ENCODE measurements around the gene CAND1.

The CAND1 gene

DNA sequence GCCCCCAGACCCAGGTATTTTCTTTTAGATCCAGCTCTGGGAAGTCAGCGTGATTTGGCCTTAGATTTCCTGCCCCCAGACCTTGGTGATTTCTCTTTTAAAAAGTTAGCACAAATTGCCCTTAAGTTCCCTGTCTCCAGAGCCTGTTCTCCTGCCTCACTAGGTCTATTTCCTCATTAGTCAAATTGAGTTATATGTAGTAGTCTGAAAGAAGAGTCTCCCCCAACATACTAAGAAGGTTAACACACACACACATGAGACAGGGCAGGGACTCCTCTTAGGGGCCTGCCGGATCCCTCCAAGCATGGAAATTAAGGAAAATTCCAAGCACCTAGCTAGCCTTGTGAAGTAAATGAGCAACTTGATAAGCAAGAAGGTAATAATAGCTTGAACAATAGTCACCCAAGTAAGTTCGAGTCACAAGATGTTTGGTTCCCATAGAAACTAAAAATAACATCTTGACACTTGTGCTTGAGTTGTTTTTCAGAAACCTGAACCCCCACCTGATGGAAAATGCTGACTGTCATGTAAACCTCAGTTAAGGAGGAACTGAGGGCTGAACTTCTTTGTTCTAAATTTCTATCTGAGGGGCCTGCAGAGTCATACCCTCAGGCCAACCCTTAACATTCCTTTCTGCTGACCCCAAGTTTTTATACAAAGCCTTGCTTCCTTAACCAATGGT lies 51.6 kb downstream of the CAND1 start:
- peak; percentile 62 for DNase-seq (ENCODE audit: low read depth, low spot score)
- Histone ChIP-seq H3K27me3 (ENCODE audit: insufficient read depth, insufficient read length) (no peaks in the 10 kb centered on the region), H3K4me1 (ENCODE audit: insufficient read depth, insufficient read length) (peaks cover 5% of the 10 kb centered on the region), H3K36me3 (ENCODE audit: insufficient read depth, insufficient read length, low read length) (peaks cover 34% of the 10 kb centered on the region), H3K9me3 (ENCODE audit: insufficient read depth, low read length) (peaks cover 11% of the 10 kb centered on the region), H3K9ac (ENCODE audit: insufficient read length, low read depth) (no peak overlapping the region), H3K4me3 (ENCODE audit: insufficient read length, low read depth) (no peak overlapping the region)
- TF ChIP-seq ZNF274 (IDR thresholded peaks at IDR 0.05; ENCODE audit: low read depth, low read length): no peak
- no peak for TF ChIP-seq SUZ12 (IDR thresholded peaks at IDR 0.05; ENCODE audit: extremely low read depth, insufficient read depth, insufficient read length)
- TF ChIP-seq YY1 (IDR thresholded peaks at IDR 0.05; ENCODE audit: insufficient read depth, insufficient read length): no peak

DNA sequence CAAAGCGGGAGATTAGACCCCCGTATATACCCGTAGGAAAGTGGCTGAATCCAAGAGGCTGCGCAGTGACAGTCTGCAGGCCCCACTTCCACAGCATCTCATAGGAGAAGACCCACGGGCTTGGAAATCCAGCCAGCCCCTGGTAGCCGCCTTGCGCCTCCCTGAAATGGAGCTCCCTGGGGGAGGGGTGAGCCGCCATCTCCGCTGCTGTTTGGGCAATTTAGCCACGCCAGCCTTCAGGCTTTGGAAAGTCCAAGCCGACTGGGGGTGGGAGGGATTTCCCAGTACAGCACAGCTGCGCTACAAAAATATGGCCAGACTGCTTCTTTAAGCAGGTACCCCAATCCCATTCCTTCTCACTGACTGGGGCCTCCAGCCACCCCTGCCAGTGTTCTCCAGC lies 53.4 kb downstream of the CAND1 start:
- peaks cover 11% of the 10 kb centered on the region for H3K9me3 ChIP-seq (ENCODE audit: insufficient read depth, low read length)
- no peaks in the 10 kb centered on the region for H3K27me3 ChIP-seq (ENCODE audit: insufficient read depth, insufficient read length)
- DNase-seq (ENCODE audit: low read depth, low spot score): no peak
- H3K4me1 ChIP-seq (ENCODE audit: insufficient read depth, insufficient read length): peaks cover 5% of the 10 kb centered on the region
- no peak overlapping the region for H3K9ac ChIP-seq (ENCODE audit: insufficient read length, low read depth)
- no peak overlapping the region for H3K4me3 ChIP-seq (ENCODE audit: insufficient read length, low read depth)
- H3K36me3 ChIP-seq (ENCODE audit: insufficient read depth, insufficient read length, low read length): peaks cover 24% of the 10 kb centered on the region
- TF ChIP-seq ZNF274 (IDR thresholded peaks at IDR 0.05; ENCODE audit: low read depth, low read length) (no peak), YY1 (IDR thresholded peaks at IDR 0.05; ENCODE audit: insufficient read depth, insufficient read length) (no peak), SUZ12 (IDR thresholded peaks at IDR 0.05; ENCODE audit: extremely low read depth, insufficient read depth, insufficient read length) (no peak)

DNA sequence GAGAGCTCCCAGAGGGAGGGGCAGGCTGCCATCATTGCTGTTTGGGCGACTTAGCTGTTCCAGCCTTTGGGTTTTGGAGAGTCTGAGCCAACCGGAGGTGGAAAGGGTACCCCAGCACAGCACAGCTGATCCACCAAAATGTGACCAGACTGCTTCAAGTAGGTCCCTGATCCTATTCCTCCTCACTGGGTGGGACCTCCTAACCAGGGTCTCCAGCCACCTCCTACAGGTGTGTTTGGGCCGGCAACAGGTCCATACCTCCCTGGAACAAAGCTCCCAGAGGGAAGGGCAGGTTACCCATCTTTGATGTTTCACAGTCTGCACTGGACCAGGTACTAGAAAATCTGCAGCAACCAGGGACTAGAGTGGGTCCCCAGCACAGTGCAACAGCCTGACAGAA lies 53.8 kb downstream of the CAND1 start:
- Histone ChIP-seq H3K27me3 (ENCODE audit: insufficient read depth, insufficient read length) (no peaks in the 10 kb centered on the region), H3K9me3 (ENCODE audit: insufficient read depth, low read length) (peaks cover 11% of the 10 kb centered on the region), H3K36me3 (ENCODE audit: insufficient read depth, insufficient read length, low read length) (peaks cover 24% of the 10 kb centered on the region), H3K4me1 (ENCODE audit: insufficient read depth, insufficient read length) (peaks cover 5% of the 10 kb centered on the region), H3K9ac (ENCODE audit: insufficient read length, low read depth) (no peak overlapping the region), H3K4me3 (ENCODE audit: insufficient read length, low read depth) (no peak overlapping the region)
- DNase-seq (ENCODE audit: low read depth, low spot score): no peak
- TF ChIP-seq YY1 (IDR thresholded peaks at IDR 0.05; ENCODE audit: insufficient read depth, insufficient read length) (no peak), ZNF274 (IDR thresholded peaks at IDR 0.05; ENCODE audit: low read depth, low read length) (no peak), SUZ12 (IDR thresholded peaks at IDR 0.05; ENCODE audit: extremely low read depth, insufficient read depth, insufficient read length) (no peak)

DNA sequence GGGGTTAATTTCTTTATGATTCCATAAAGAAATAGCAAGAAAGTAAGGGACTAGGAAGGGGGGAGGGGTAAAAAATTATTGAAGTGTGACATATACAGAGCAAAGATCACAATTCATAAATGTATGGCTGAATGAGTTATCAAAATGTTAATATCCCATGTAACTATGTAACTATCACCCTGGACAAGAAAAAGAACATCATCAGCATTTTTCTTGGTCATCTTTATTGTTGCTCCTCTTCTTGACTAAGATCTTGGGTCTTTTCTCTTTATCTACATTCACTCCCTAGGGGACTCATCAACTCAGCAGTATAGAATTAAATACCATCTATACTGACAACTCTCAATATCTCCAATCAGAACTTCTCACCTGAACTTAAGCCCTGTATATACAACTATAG lies 57.5 kb downstream of the CAND1 start:
- no peak for DNase-seq (ENCODE audit: low read depth, low spot score)
- no peak overlapping the region for H3K4me3 ChIP-seq (ENCODE audit: insufficient read length, low read depth)
- H3K9ac ChIP-seq (ENCODE audit: insufficient read length, low read depth): no peak overlapping the region
- TF ChIP-seq ZNF274 (IDR thresholded peaks at IDR 0.05; ENCODE audit: low read depth, low read length): no peak
- no peak for TF ChIP-seq SUZ12 (IDR thresholded peaks at IDR 0.05; ENCODE audit: extremely low read depth, insufficient read depth, insufficient read length)
- TF ChIP-seq YY1 (IDR thresholded peaks at IDR 0.05; ENCODE audit: insufficient read depth, insufficient read length): no peak
- H3K27me3 ChIP-seq (ENCODE audit: insufficient read depth, insufficient read length): no peaks in the 10 kb centered on the region
- no peaks in the 10 kb centered on the region for H3K4me1 ChIP-seq (ENCODE audit: insufficient read depth, insufficient read length)
- peaks cover 9% of the 10 kb centered on the region for H3K36me3 ChIP-seq (ENCODE audit: insufficient read depth, insufficient read length, low read length)
- H3K9me3 ChIP-seq (ENCODE audit: insufficient read depth, low read length): peaks cover 9% of the 10 kb centered on the region

DNA sequence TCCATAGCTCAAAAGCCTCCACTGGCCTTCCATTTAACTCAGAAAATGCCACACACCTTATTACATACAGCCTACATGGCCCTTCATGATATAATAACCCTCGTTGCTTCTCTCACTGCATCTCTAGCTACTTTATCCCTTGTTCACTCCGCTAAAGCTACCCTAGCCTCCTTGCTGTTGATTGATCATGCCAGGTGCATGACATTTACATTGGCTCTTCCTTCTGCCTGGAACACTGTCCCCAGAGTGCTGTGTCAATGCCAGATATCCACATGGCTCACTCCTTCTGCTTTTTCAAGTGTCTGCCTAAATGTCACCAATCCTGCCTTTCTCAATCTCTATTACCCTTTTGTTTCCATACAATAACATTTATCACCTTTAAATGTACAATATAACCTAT lies 58.3 kb downstream of the CAND1 start:
- Histone ChIP-seq H3K9me3 (ENCODE audit: insufficient read depth, low read length) (peaks cover under 1% of the 10 kb centered on the region; the same call in 1 of the 2 replicates), H3K4me1 (ENCODE audit: insufficient read depth, insufficient read length) (no peaks in the 10 kb centered on the region), H3K27me3 (ENCODE audit: insufficient read depth, insufficient read length) (no peaks in the 10 kb centered on the region), H3K36me3 (ENCODE audit: insufficient read depth, insufficient read length, low read length) (peaks cover 1% of the 10 kb centered on the region), H3K9ac (ENCODE audit: insufficient read length, low read depth) (no peak overlapping the region), H3K4me3 (ENCODE audit: insufficient read length, low read depth) (no peak overlapping the region)
- TF ChIP-seq YY1 (IDR thresholded peaks at IDR 0.05; ENCODE audit: insufficient read depth, insufficient read length): no peak
- no peak for TF ChIP-seq SUZ12 (IDR thresholded peaks at IDR 0.05; ENCODE audit: extremely low read depth, insufficient read depth, insufficient read length)
- no peak for TF ChIP-seq ZNF274 (IDR thresholded peaks at IDR 0.05; ENCODE audit: low read depth, low read length)
- no peak for DNase-seq (ENCODE audit: low read depth, low spot score)

DNA sequence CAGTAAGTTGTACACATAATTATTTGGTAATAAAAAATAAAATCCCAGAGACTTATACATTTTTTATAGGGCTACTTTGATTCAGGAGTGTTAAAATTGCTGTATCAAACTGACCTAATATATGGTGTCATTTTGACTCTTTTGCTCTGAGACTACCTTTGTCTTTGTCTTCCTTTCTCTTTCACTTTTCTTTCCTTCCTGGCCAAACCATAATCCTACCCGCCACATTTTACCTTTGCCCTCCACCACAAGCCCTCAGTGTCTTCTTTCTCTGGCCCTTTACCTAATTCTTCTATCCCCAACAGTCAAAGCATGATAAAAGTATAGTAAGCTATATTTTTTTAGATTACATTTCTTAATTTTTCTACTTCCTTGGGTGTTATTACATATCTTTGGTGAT lies 62.0 kb downstream of the CAND1 start:
- Histone ChIP-seq H3K4me1 (ENCODE audit: insufficient read depth, insufficient read length) (no peaks in the 10 kb centered on the region), H3K36me3 (ENCODE audit: insufficient read depth, insufficient read length, low read length) (no peaks in the 10 kb centered on the region), H3K27me3 (ENCODE audit: insufficient read depth, insufficient read length) (no peaks in the 10 kb centered on the region), H3K9ac (ENCODE audit: insufficient read length, low read depth) (no peak overlapping the region), H3K4me3 (ENCODE audit: insufficient read length, low read depth) (no peak overlapping the region), H3K9me3 (ENCODE audit: insufficient read depth, low read length) (no peaks in the 10 kb centered on the region)
- no peak for DNase-seq (ENCODE audit: low read depth, low spot score)
- TF ChIP-seq YY1 (IDR thresholded peaks at IDR 0.05; ENCODE audit: insufficient read depth, insufficient read length) (no peak), ZNF274 (IDR thresholded peaks at IDR 0.05; ENCODE audit: low read depth, low read length) (no peak), SUZ12 (IDR thresholded peaks at IDR 0.05; ENCODE audit: extremely low read depth, insufficient read depth, insufficient read length) (no peak)

DNA sequence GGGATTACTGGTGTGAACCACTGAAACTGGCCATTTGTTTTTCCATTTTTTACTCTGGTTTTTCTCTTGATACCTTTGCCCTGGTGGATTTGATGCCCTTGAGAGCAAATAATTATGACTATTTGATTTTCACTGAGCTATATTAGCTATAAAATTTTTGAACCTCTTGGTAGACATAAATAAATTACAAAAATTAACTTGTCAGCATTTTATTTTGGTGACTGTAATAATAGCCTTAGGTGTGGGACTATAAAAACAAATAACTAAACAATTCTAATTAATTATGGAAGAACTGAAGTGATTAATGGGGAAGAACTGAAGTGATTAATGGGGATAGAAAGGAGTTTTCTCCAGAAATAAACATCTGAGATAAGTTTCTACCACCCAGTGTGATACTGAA lies 62.7 kb downstream of the CAND1 start:
- no peaks in the 10 kb centered on the region for H3K4me1 ChIP-seq (ENCODE audit: insufficient read depth, insufficient read length)
- DNase-seq (ENCODE audit: low read depth, low spot score): no peak
- no peaks in the 10 kb centered on the region for H3K9me3 ChIP-seq (ENCODE audit: insufficient read depth, low read length)
- no peaks in the 10 kb centered on the region for H3K36me3 ChIP-seq (ENCODE audit: insufficient read depth, insufficient read length, low read length)
- no peaks in the 10 kb centered on the region for H3K27me3 ChIP-seq (ENCODE audit: insufficient read depth, insufficient read length)
- no peak overlapping the region for H3K9ac ChIP-seq (ENCODE audit: insufficient read length, low read depth)
- TF ChIP-seq YY1 (IDR thresholded peaks at IDR 0.05; ENCODE audit: insufficient read depth, insufficient read length): no peak
- no peak for TF ChIP-seq SUZ12 (IDR thresholded peaks at IDR 0.05; ENCODE audit: extremely low read depth, insufficient read depth, insufficient read length)
- TF ChIP-seq ZNF274 (IDR thresholded peaks at IDR 0.05; ENCODE audit: low read depth, low read length): no peak
- H3K4me3 ChIP-seq (ENCODE audit: insufficient read length, low read depth): no peak overlapping the region

All from NT2/D1 (cell line).